Measurements from ENCODE around the gene SH2D1B.

DNA sequence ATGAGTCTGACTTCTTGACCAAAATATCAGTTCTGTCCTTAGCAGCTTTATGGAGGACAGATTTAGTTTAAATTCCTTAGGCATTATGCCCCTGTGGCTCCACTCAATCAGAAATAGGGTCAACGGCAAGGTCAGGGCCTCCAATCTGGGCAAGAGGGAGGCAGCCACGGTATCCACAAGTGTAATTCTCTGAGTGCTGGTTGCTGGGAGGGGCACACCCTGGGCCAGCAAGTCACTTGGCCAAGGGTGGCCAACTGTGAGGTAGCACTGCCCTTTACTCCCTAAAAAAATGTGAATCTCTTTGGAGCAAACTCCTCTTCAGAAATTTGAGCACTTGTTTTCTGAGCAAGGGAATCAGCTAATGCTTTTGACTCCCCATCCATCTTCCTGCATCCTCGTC lies 48.1 kb downstream of the SH2D1B start:
- TF ChIP-seq CTCF (IDR thresholded peaks at IDR 0.05) (no peak), POLR2A (IDR thresholded peaks at IDR 0.05) (no peak)

Measured in Peyer's patch (tissue), 4 donors.